SK-N-MC (cell line): ENCODE results near the gene ZP1.

Experiments used
- EZH2 ChIP-seq: fragments of 200-600 bp; sonication (generic); IDR thresholded peaks from one replicate; pipeline ENCODE4 v1.6.1; 2017; ENCODE audit warnings: antibody characterized with exemption
- FOXP2 ChIP-seq: optimal IDR thresholded peaks from 2 replicates; pipeline ENCODE3; 2011; ENCODE audit warnings: mild to moderate bottlenecking, moderate library complexity; ENCODE audit not compliant: insufficient read depth; ENCODE audit errors: extremely low read length, control extremely low read depth
- POLR2AphosphoS5 ChIP-seq: IDR thresholded peaks from 2 replicates; pipeline ENCODE4 v1.6.1; 2012; ENCODE audit warnings: mild to moderate bottlenecking, low read depth, low read length, borderline replicate concordance

DNA sequence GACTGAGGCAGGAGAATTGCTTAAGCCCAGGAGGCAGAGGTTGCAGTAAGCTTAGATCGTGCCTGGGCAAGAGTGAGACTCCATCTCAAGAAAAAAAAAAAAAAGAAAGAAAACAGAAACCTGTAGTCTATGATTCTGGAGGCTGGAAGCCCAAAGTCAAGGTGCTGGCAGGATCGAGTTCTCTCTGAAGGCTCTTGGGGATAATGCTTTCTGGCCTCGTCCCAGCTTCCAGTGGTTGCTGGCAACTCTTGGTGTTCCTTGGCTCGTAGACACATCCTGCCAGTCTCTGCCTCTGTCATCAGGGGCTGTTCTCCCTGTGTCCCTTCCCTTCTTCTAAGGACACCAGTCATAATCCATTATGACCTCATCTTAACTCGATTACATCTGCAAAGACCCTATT lies 42.2 kb upstream of the ZP1 start:
- TF ChIP-seq EZH2 (no peak), POLR2AphosphoS5 (no peak), FOXP2 (no peak)
